Measurements from ENCODE around the gene PHF20. TPM values are rescaled to one million over a fixed set of nuclear protein-coding genes. Genes with fewer than 3 reads are reported as not detected.
"Not testable (repeated sequence)": the region's sequence is repeated elsewhere in the genome, so short reads cannot be mapped to it uniquely, and the experiment has no call there.

Gene PHF20
- polyA plus RNA-seq, 1 donor: 23.6 TPM

DNA sequence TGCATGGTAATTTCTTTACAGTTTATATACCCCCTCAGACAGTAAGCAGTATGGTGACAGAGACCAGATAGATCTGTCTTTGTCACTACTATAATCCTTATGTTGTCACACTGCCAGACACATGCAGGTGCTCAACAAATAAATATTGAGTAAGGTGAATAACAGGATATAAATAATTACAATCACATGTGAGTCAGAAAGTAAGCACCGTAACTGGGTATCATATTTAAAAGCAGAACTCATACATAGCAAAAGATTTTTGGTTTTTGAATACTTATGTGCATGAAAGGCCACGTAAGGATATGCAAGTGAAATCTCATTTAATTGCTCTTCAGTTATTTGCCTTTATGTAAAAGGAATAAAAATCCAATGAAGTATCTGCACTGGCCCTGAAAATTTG is 214.0 kb downstream of the PHF20 start:
- WGBS (ENCODE audit: insufficient coverage, low lambda C conversion rate): no CpG with 5 or more reads among the region's 2 CpGs
- Histone ChIP-seq H3K4me3 (ENCODE audit: low read length) (no peak overlapping the region), H3K4me1 (ENCODE audit: control insufficient read depth, insufficient read depth, low read length) (no peaks in the 10 kb centered on the region), H3K36me3 (ENCODE audit: control insufficient read depth, insufficient read depth, low read length) (no peaks in the 10 kb centered on the region), H3K9me3 (ENCODE audit: control insufficient read depth, low read depth, low read length) (no peaks in the 10 kb centered on the region), H3K27me3 (ENCODE audit: control insufficient read depth, insufficient read depth, low read length) (no peaks in the 10 kb centered on the region), H3K27ac (ENCODE audit: low read length) (no peak overlapping the region)
- DNase-seq: no peak

GRCh38 chr20:35988910-35989463 is 217.2 kb downstream of the PHF20 start:
- H3K27me3 ChIP-seq (ENCODE audit: control insufficient read depth, insufficient read depth, low read length): no peaks in the 10 kb centered on the region
- no peak for DNase-seq
- H3K4me1 ChIP-seq (ENCODE audit: control insufficient read depth, insufficient read depth, low read length): no peaks in the 10 kb centered on the region
- no peak overlapping the region for H3K4me3 ChIP-seq (ENCODE audit: low read length)
- H3K36me3 ChIP-seq (ENCODE audit: control insufficient read depth, insufficient read depth, low read length): no peaks in the 10 kb centered on the region
- H3K9me3 ChIP-seq (ENCODE audit: control insufficient read depth, low read depth, low read length): no peaks in the 10 kb centered on the region
- 60% methylated on average over 1 of the region's 2 CpGs for WGBS (ENCODE audit: insufficient coverage, low lambda C conversion rate)
- no peak overlapping the region for H3K27ac ChIP-seq (ENCODE audit: low read length)

- WGBS (ENCODE audit: insufficient coverage, low lambda C conversion rate): 50% methylated on average over 1 of the region's 3 CpGs
- no peak overlapping the region for H3K27ac ChIP-seq (ENCODE audit: low read length)
- no peaks in the 10 kb centered on the region for H3K4me1 ChIP-seq (ENCODE audit: control insufficient read depth, insufficient read depth, low read length)
- no peaks in the 10 kb centered on the region for H3K9me3 ChIP-seq (ENCODE audit: control insufficient read depth, low read depth, low read length)
- no peak for DNase-seq
- H3K27me3 ChIP-seq (ENCODE audit: control insufficient read depth, insufficient read depth, low read length): no peaks in the 10 kb centered on the region
- H3K36me3 ChIP-seq (ENCODE audit: control insufficient read depth, insufficient read depth, low read length): no peaks in the 10 kb centered on the region
- H3K4me3 ChIP-seq (ENCODE audit: low read length): no peak overlapping the region
Observed at GRCh38 chr20:35991142-35991771, 219.4 kb downstream of the PHF20 start.

GRCh38 chr20:35992713-35993335 is 221.0 kb downstream of the PHF20 start:
- Histone ChIP-seq H3K27me3 (ENCODE audit: control insufficient read depth, insufficient read depth, low read length) (no peaks in the 10 kb centered on the region), H3K27ac (ENCODE audit: low read length) (no peak overlapping the region), H3K9me3 (ENCODE audit: control insufficient read depth, low read depth, low read length) (no peaks in the 10 kb centered on the region), H3K4me3 (ENCODE audit: low read length) (no peak overlapping the region), H3K4me1 (ENCODE audit: control insufficient read depth, insufficient read depth, low read length) (no peaks in the 10 kb centered on the region), H3K36me3 (ENCODE audit: control insufficient read depth, insufficient read depth, low read length) (no peaks in the 10 kb centered on the region)
- peak; percentile 35 to 64 for DNase-seq
- WGBS (ENCODE audit: insufficient coverage, low lambda C conversion rate): 6% methylated on average over 2 of the region's 6 CpGs

DNA sequence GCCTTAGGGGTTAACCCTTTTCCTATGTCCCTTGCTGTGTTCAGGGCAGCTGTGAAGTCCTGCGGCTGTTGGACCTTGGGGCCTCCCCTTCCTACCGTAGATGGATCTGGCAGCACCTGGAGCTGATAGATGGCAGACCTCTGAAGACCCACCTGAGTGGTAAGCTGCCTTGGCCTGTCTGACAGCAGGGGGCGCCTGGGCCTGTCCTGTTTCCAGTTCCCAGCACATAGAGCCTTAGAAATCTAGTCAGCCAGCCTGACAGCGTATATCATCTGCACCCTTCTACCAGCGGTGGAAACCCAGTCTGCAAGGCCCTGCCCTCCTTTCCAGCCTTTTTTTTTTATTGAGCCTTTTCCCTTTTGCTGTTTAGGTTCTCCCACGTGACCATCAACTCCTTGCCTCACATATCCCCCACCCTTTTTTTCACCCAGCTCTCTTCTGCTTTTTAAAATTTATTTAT is 223.2 kb downstream of the PHF20 start:
- Histone ChIP-seq H3K9me3 (ENCODE audit: control insufficient read depth, low read depth, low read length) (no peaks in the 10 kb centered on the region), H3K4me3 (ENCODE audit: low read length) (no peak overlapping the region), H3K36me3 (ENCODE audit: control insufficient read depth, insufficient read depth, low read length) (no peaks in the 10 kb centered on the region), H3K27me3 (ENCODE audit: control insufficient read depth, insufficient read depth, low read length) (no peaks in the 10 kb centered on the region), H3K27ac (ENCODE audit: low read length) (no peak overlapping the region), H3K4me1 (ENCODE audit: control insufficient read depth, insufficient read depth, low read length) (no peaks in the 10 kb centered on the region)
- peak; percentile 77 for DNase-seq
- 0% methylated on average over 4 of the region's 6 CpGs for WGBS (ENCODE audit: insufficient coverage, low lambda C conversion rate)

DNA sequence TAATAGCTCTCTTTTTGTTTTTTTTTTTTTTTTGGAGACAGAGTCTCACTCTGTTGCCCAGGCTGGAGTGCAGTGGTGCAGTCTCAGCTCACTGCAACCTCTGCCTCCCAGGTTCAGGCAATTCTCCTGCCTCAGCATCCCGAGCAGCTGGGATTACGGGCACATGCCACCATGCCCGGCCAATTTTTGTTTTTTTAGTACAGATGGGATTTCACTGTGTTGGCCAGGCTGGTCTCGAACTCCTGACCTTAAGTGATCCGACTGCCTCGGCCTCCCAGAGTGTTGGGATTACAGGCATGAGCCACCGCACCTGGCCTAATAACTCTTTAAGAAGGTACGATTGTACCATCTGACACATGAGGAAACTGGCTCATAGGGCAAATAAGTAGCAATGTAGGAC is 224.7 kb downstream of the PHF20 start:
- not testable (repeated sequence) for H3K4me3 ChIP-seq (ENCODE audit: low read length); H3K9me3 ChIP-seq (ENCODE audit: control insufficient read depth, low read depth, low read length); H3K27me3 ChIP-seq (ENCODE audit: control insufficient read depth, insufficient read depth, low read length); H3K36me3 ChIP-seq (ENCODE audit: control insufficient read depth, insufficient read depth, low read length); H3K27ac ChIP-seq (ENCODE audit: low read length); H3K4me1 ChIP-seq (ENCODE audit: control insufficient read depth, insufficient read depth, low read length); DNase-seq
- WGBS (ENCODE audit: insufficient coverage, low lambda C conversion rate): no CpG with 5 or more reads among the region's 8 CpGs

Other genes starting within 250 kb of the PHF20 start
- gene C20orf173, start 242.4 kb upstream of the PHF20 start, polyA plus RNA-seq: not detected
- gene ERGIC3, start 229.9 kb upstream of the PHF20 start, polyA plus RNA-seq: 271 TPM
- 1.5 TPM for gene SPAG4, start 156.2 kb upstream of the PHF20 start, polyA plus RNA-seq
- gene CPNE1, start 107.1 kb upstream of the PHF20 start, polyA plus RNA-seq: 150 TPM
- gene RBM12, start 107.1 kb upstream of the PHF20 start, polyA plus RNA-seq: 62.4 TPM
- 32.1 TPM for gene NFS1, start 72.7 kb upstream of the PHF20 start, polyA plus RNA-seq
- gene ROMO1, start 72.6 kb upstream of the PHF20 start, polyA plus RNA-seq: 133 TPM
- 429 TPM for gene RBM39, start 29.8 kb upstream of the PHF20 start, polyA plus RNA-seq
- gene SCAND1, start 182.5 kb downstream of the PHF20 start, polyA plus RNA-seq: 49.1 TPM
- gene CNBD2, start 196.6 kb downstream of the PHF20 start, polyA plus RNA-seq: 5.5 TPM